Measurements from ENCODE around the gene MCOLN1. TPM values are rescaled to one million over a fixed set of nuclear protein-coding genes. Genes with fewer than 3 reads are reported as not detected.

Gene MCOLN1
- total and polyA plus RNA-seq, 4 donors: 10.9 to 17.0 (median 13.7) TPM

GRCh38 chr19:7582446-7582845 lies 60.0 kb downstream of the MCOLN1 start:
- DNase-seq (ENCODE audit: low spot score): no peak
- Histone ChIP-seq H3K9ac (ENCODE audit: low read depth in 1 of 2, low read length in 2 of 2) (no peak overlapping the region), H3K9me3 (ENCODE audit: control insufficient read depth in 4 of 4, low read length in 3 of 4) (no peaks in the 10 kb centered on the region), H3K27ac (ENCODE audit: low read depth in 1 of 2, low read length in 2 of 2) (no peak overlapping the region), H3K4me1 (ENCODE audit: control insufficient read depth in 4 of 4, insufficient read depth in 4 of 4, low read length in 3 of 4) (no peaks in the 10 kb centered on the region), H3K27me3 (ENCODE audit: control insufficient read depth in 4 of 4, insufficient read depth in 4 of 4, low read length in 3 of 4) (no peaks in the 10 kb centered on the region), H3K36me3 (ENCODE audit: control insufficient read depth in 4 of 4, insufficient read depth in 3 of 4, low read depth in 1 of 4, low read length in 3 of 4) (no peaks in the 10 kb centered on the region), H3K4me3 (ENCODE audit: low read depth in 1 of 3, low read length in 3 of 3) (no peak overlapping the region)
- TF ChIP-seq FOXA2 (IDR thresholded peaks at IDR 0.05) (no peak), REST (IDR thresholded peaks at IDR 0.05) (no peak), RAD21 (IDR thresholded peaks at IDR 0.05) (no peak), JUND (IDR thresholded peaks at IDR 0.05) (no peak), EGR1 (IDR thresholded peaks at IDR 0.05; ENCODE audit: low read depth in 2 of 2) (no peak), FOXA1 (IDR thresholded peaks at IDR 0.05) (no peak)
- WGBS: 58% methylated on average over 11 of the region's 11 CpGs

Small RNA genes lying within 50 kb of the gene (small RNA-seq; reads per million reads assigned to genes)
- not detected for gene AC008878.2

Other genes with a start within 250 kb of the MCOLN1 start
- 10 to 100 TPM; 68.5 to 97.5 TPM for gene INSR, start 228.2 kb upstream of the MCOLN1 start, total RNA-seq
- 10 to 100 TPM; 16.5 to 33.0 TPM for gene INSR, start 228.2 kb upstream of the MCOLN1 start, polyA plus RNA-seq
- gene ARHGEF18, start 173.7 kb upstream of the MCOLN1 start, total RNA-seq: 10 to 100 TPM; 19.2 to 28.8 TPM
- 10 to 100 TPM in 1 of 2 donors, 1 to 10 TPM in 1; 3.3 to 10.6 TPM for gene ARHGEF18, start 173.7 kb upstream of the MCOLN1 start, polyA plus RNA-seq
- 1 to 10 TPM; 1.9 to 7.7 TPM for gene PEX11G, start 33.6 kb upstream of the MCOLN1 start, total RNA-seq
- gene PEX11G, start 33.6 kb upstream of the MCOLN1 start, polyA plus RNA-seq: 10 to 100 TPM in 1 of 2 donors, 1 to 10 TPM in 1; 8.6 to 10.9 TPM
- 1 to 10 TPM; 5.7 to 9.5 TPM for gene ZNF358, start 6.5 kb upstream of the MCOLN1 start, total RNA-seq
- gene ZNF358, start 6.5 kb upstream of the MCOLN1 start, polyA plus RNA-seq: 10 to 100 TPM; 15.6 to 18.2 TPM
- 10 to 100 TPM; 33.0 to 68.4 TPM for gene PNPLA6, start 13.1 kb downstream of the MCOLN1 start, total RNA-seq
- gene PNPLA6, start 13.1 kb downstream of the MCOLN1 start, polyA plus RNA-seq: 10 to 100 TPM; 20.9 to 22.9 TPM
- gene CAMSAP3, start 73.2 kb downstream of the MCOLN1 start, total RNA-seq: 10 to 100 TPM in 1 of 2 donors, 1 to 10 TPM in 1; 4.4 to 13.8 TPM
- gene CAMSAP3, start 73.2 kb downstream of the MCOLN1 start, polyA plus RNA-seq: 10 to 100 TPM in 1 of 2 donors, 1 to 10 TPM in 1; 5.7 to 19.1 TPM
- gene XAB2, start 106.9 kb downstream of the MCOLN1 start, total RNA-seq: 10 to 100 TPM; 17.2 to 21.3 TPM
- gene XAB2, start 106.9 kb downstream of the MCOLN1 start, polyA plus RNA-seq: 10 to 100 TPM in 1 of 2 donors, 1 to 10 TPM in 1; 5.1 to 13.3 TPM
- 10 to 100 TPM in 1 of 2 donors, 1 to 10 TPM in 1; 4.8 to 22.0 TPM for gene PET100, start 107.2 kb downstream of the MCOLN1 start, total RNA-seq
- 100 to 1,000 TPM in 1 of 2 donors, 10 to 100 TPM in 1; 31.5 to 225 TPM for gene PET100, start 107.2 kb downstream of the MCOLN1 start, polyA plus RNA-seq
- gene PCP2, start 111.1 kb downstream of the MCOLN1 start, total RNA-seq: not detected
- gene PCP2, start 111.1 kb downstream of the MCOLN1 start, polyA plus RNA-seq: under 1 TPM; 0.08 to 0.25 TPM
- gene STXBP2, start 114.5 kb downstream of the MCOLN1 start, total RNA-seq: 10 to 100 TPM; 25.9 to 32.7 TPM
- gene STXBP2, start 114.5 kb downstream of the MCOLN1 start, polyA plus RNA-seq: 10 to 100 TPM; 26.8 to 27.5 TPM
- 10 to 100 TPM in 1 of 2 donors, not detected in 1; 11.5 TPM for gene RETN, start 146.4 kb downstream of the MCOLN1 start, total RNA-seq
- 1 to 10 TPM in 1 of 2 donors, not detected in 1; 1.9 TPM for gene RETN, start 146.4 kb downstream of the MCOLN1 start, polyA plus RNA-seq
- under 1 TPM; 0.42 to 0.92 TPM for gene MCEMP1, start 154.5 kb downstream of the MCOLN1 start, total RNA-seq
- under 1 TPM; 0.29 to 0.54 TPM for gene MCEMP1, start 154.5 kb downstream of the MCOLN1 start, polyA plus RNA-seq
- 10 to 100 TPM; 22.5 to 38.3 TPM for gene TRAPPC5, start 158.2 kb downstream of the MCOLN1 start, total RNA-seq
- 100 to 1,000 TPM in 1 of 2 donors, 10 to 100 TPM in 1; 72.1 to 130 TPM for gene TRAPPC5, start 158.2 kb downstream of the MCOLN1 start, polyA plus RNA-seq
- gene FCER2, start 179.5 kb downstream of the MCOLN1 start, total RNA-seq: under 1 TPM in 1 of 2 donors, not detected in 1; 0.14 TPM
- gene FCER2, start 179.5 kb downstream of the MCOLN1 start, polyA plus RNA-seq: not detected
- gene CLEC4G, start 209.5 kb downstream of the MCOLN1 start, total RNA-seq: 10 to 100 TPM in 1 of 2 donors, 1 to 10 TPM in 1; 7.7 to 43.9 TPM
- gene CLEC4G, start 209.5 kb downstream of the MCOLN1 start, polyA plus RNA-seq: 10 to 100 TPM; 47.4 to 69.0 TPM
- 1 to 10 TPM; 1.6 to 1.9 TPM for gene CD209, start 224.9 kb downstream of the MCOLN1 start, total RNA-seq
- gene CD209, start 224.9 kb downstream of the MCOLN1 start, polyA plus RNA-seq: 1 to 10 TPM in 1 of 2 donors, under 1 TPM in 1; 0.44 to 3.5 TPM
- gene CLEC4M, start 240.6 kb downstream of the MCOLN1 start, total RNA-seq: 10 to 100 TPM; 22.2 to 33.0 TPM
- 10 to 100 TPM; 32.7 to 33.5 TPM for gene CLEC4M, start 240.6 kb downstream of the MCOLN1 start, polyA plus RNA-seq

Measured in liver (tissue), 10 donors.